ENCODE data around the gene ZPBP.

The ZPBP gene

DNA sequence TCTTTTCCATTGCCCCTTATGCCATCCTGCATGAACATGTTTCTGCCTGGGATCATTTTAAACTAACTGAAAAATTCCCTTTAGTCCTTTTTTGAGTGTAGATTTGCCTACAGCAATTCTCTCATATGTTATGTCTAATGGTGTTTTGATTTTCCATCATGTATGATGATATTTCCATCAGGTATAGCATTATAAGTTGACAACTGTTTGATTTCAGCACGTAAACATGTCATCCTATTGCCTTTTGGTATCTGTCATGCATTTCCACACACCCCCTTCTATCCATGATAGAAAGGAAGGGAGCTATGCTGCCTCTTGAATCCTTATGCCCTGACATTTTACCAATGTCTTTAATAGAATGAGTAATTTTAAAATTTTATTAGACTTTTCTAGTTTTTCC lies 116.8 kb downstream of the ZPBP start:
- Histone ChIP-seq H3K4me3 (no peak overlapping the region), H3K27ac (no peak overlapping the region)
- TF ChIP-seq, protein P1, sequence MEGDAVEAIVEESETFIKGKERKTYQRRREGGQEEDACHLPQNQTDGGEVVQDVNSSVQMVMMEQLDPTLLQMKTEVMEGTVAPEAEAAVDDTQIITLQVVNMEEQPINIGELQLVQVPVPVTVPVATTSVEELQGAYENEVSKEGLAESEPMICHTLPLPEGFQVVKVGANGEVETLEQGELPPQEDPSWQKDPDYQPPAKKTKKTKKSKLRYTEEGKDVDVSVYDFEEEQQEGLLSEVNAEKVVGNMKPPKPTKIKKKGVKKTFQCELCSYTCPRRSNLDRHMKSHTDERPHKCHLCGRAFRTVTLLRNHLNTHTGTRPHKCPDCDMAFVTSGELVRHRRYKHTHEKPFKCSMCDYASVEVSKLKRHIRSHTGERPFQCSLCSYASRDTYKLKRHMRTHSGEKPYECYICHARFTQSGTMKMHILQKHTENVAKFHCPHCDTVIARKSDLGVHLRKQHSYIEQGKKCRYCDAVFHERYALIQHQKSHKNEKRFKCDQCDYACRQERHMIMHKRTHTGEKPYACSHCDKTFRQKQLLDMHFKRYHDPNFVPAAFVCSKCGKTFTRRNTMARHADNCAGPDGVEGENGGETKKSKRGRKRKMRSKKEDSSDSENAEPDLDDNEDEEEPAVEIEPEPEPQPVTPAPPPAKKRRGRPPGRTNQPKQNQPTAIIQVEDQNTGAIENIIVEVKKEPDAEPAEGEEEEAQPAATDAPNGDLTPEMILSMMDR (IDR thresholded peaks at IDR 0.05), result no peak
- no peak for DNase-seq (ENCODE audit: low spot score)

DNA sequence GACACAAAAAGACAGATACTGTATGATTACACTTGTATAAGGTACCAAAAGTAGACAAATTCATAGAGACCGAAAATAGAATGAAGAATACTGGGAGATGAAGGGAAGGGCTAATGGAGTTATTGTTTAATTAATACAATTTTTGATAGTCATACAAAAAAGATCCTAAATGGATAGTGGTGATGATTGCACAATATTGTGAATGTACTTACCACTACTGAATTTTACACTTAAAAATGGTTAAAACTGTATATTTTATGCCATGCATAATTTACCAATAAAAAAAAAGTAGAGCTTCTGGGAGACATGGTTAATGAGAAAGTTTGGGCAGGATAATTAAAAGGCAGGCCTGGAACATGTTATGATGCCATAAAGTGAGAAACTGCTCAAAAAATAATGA lies 119.0 kb downstream of the ZPBP start:
- H3K4me3 ChIP-seq, result no peak overlapping the region
- no peak for DNase-seq (ENCODE audit: low spot score)
- TF ChIP-seq, protein P1 (IDR thresholded peaks at IDR 0.05), result no peak
- H3K27ac ChIP-seq, result no peak overlapping the region

DNA sequence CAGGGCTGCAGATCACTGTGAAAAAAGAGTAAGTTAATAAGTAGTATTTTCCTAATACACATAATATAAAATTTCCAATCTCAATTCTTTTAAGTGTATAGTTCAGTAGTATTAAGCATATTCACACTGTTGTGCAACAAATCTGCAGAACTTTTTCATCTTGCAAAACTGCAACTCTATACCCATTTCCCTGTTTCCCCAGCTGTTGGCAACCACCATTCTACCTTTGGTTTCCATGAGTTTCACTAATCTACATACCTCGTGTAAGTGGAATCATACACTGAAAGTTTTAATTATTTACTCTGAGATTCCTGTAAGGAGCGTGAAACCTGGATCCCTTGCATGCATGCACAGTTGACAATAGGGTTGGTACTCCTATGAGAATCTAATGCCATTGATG lies 155.4 kb downstream of the ZPBP start:
- Histone ChIP-seq H3K4me3 (no peak overlapping the region), H3K27ac (no peak overlapping the region)
- no peak for DNase-seq (ENCODE audit: low spot score)
- TF ChIP-seq, protein P1 (IDR thresholded peaks at IDR 0.05), result no peak

GRCh38 chr7:49931627-49932026 lies 161.4 kb downstream of the ZPBP start:
- H3K4me3 ChIP-seq, result no peak overlapping the region
- DNase-seq (ENCODE audit: low spot score), result no peak
- TF ChIP-seq, protein P1 (IDR thresholded peaks at IDR 0.05), result no peak

GRCh38 chr7:49928787-49929186 lies 164.3 kb downstream of the ZPBP start:
- no peak overlapping the region for H3K4me3 ChIP-seq
- TF ChIP-seq, protein P1 (IDR thresholded peaks at IDR 0.05), result no peak
- H3K27ac ChIP-seq, result no peak overlapping the region
- DNase-seq (ENCODE audit: low spot score), result no peak

More at GRCh38 chr7:49931627-49932026, 161.4 kb downstream of the ZPBP start:
- H3K27ac ChIP-seq, result no peak overlapping the region

- TF ChIP-seq, protein P1 (IDR thresholded peaks at IDR 0.05), result no peak
- no peak for DNase-seq (ENCODE audit: low spot score)
- no peak overlapping the region for H3K4me3 ChIP-seq
- H3K27ac ChIP-seq, result no peak overlapping the region
These were observed 165.4 kb downstream of the ZPBP start for GRCh38 chr7:49927631-49928030.

- H3K27ac ChIP-seq, result no peak overlapping the region
- H3K4me3 ChIP-seq, result no peak overlapping the region
- no peak for DNase-seq (ENCODE audit: low spot score)
- TF ChIP-seq, protein P1 (IDR thresholded peaks at IDR 0.05), result no peak
These were observed 166.3 kb downstream of the ZPBP start for GRCh38 chr7:49926720-49927119.
